IMR-90 (cell line): Measurements from ENCODE around the gene CFAP221. TPM values are rescaled to one million over a fixed set of nuclear protein-coding genes. Genes with fewer than 3 reads are reported as not detected.
A peak's percentile ranks its signal among the peaks of the same experiment; 100 is the strongest.

Experiments used
- ATAC-seq: fragments of 200-7000 bp; cut with Tn5 transposase; 2 replicates; pipeline ENCODE4 v1.9.1; 2020; ENCODE audit warnings: low read depth, mild to moderate bottlenecking, moderate library complexity
- BruUV-seq: library from RNA; stranded (reverse); fragments of 400-500 nt; replicated peaks from 2 replicates; lab custom pipeline; 2021; lab: Mats Ljungman, UMichigan
- CTCF ChIA-PET: fragments of 300-600 bp; formaldehyde crosslinking; extraction: SDS; loops from one replicate; lab custom pipeline; 2021; ENCODE audit warnings: antibody characterized with exemption; lab: Yijun Ruan, JAX
- POLR2A ChIA-PET: fragments of 300-600 bp; sonication (Branson Sonifier 250); formaldehyde crosslinking; loops from one replicate; lab custom pipeline; 2022; ENCODE audit warnings: antibody characterized with exemption; ENCODE audit not compliant: unreplicated experiment; lab: Charles Lee
- DNase-seq: peaks from one replicate; pipeline ENCODE4 v3.0.0; 2013
- H2AFZ ChIP-seq: replicated peaks from 2 replicates; pipeline ENCODE3; 2013; ENCODE audit warnings: low read length, mild to moderate bottlenecking; ENCODE audit not compliant: poor library complexity
- H2AK5ac ChIP-seq: 2 replicates; pipeline ENCODE4 v1.6.1; 2013; ENCODE audit warnings: low read depth, low read length, inconsistent platforms
- H2AK9ac ChIP-seq: replicated peaks from 2 replicates; pipeline ENCODE3; 2013; ENCODE audit warnings: mild to moderate bottlenecking, low read depth, low read length, moderate library complexity; ENCODE audit not compliant: poor library complexity
- H2BK120ac ChIP-seq: 2 replicates; pipeline ENCODE4 v1.6.1; 2013; ENCODE audit warnings: low read depth, low read length, inconsistent platforms
- H2BK15ac ChIP-seq: 3 replicates; pipeline ENCODE4 v1.6.1; 2013; ENCODE audit warnings: low read depth, low read length, inconsistent platforms
- H2BK20ac ChIP-seq: 2 replicates; pipeline ENCODE4 v1.6.1; 2013; ENCODE audit warnings: low read depth, mild to moderate bottlenecking, inconsistent platforms, low read length, moderate library complexity
- H2BK5ac ChIP-seq: 2 replicates; pipeline ENCODE4 v1.6.1; 2013; ENCODE audit warnings: mild to moderate bottlenecking, low read depth, low read length, inconsistent platforms; ENCODE audit not compliant: poor library complexity, severe bottlenecking
- H3K14ac ChIP-seq: replicated peaks from 2 replicates; pipeline ENCODE4 v1.6.1; 2013; ENCODE audit warnings: low read depth, low read length, inconsistent platforms
- H3K18ac ChIP-seq: 2 replicates; pipeline ENCODE4 v1.6.1; 2013; ENCODE audit warnings: low read depth, low read length, control low read depth
- H3K23ac ChIP-seq: 2 replicates; pipeline ENCODE4 v1.6.1; 2013; ENCODE audit warnings: low read depth, low read length, inconsistent platforms
- H3K27ac ChIP-seq: 2 replicates; pipeline ENCODE4 v1.5.1; 2013; ENCODE audit warnings: mild to moderate bottlenecking, control low read depth, low read length; ENCODE audit not compliant: insufficient read depth
- H3K27me3 ChIP-seq: 2 replicates; pipeline ENCODE4 v1.6.1; 2013; ENCODE audit warnings: low read length; ENCODE audit not compliant: control insufficient read depth, insufficient read depth
- H3K36me3 ChIP-seq: 2 replicates; pipeline ENCODE4 v1.6.1; 2013; ENCODE audit warnings: low read length, mixed read lengths; ENCODE audit not compliant: control insufficient read depth, insufficient read depth
- H3K4ac ChIP-seq: 2 replicates; pipeline ENCODE4 v1.6.1; 2013; ENCODE audit warnings: low read depth, low read length, inconsistent platforms
- H3K4me1 ChIP-seq: 2 replicates; pipeline ENCODE4 v1.6.1; 2013; ENCODE audit warnings: low read length, mixed read lengths; ENCODE audit not compliant: control insufficient read depth, insufficient read depth
- H3K4me2 ChIP-seq: 2 replicates; pipeline ENCODE4 v1.6.1; 2013; ENCODE audit warnings: low read depth, mild to moderate bottlenecking, control low read depth, low read length, moderate library complexity
- H3K4me3 ChIP-seq: 2 replicates; pipeline ENCODE4 v1.5.1; 2013; ENCODE audit warnings: low read depth, mild to moderate bottlenecking, control low read depth, low read length, moderate library complexity; ENCODE audit not compliant: insufficient read depth
- H3K56ac ChIP-seq: 2 replicates; pipeline ENCODE4 v1.6.1; 2013; ENCODE audit warnings: low read length, inconsistent platforms; ENCODE audit not compliant: insufficient read depth; ENCODE audit errors: extremely low read depth
- H3K79me1 ChIP-seq, 2 experiments: 2 replicates each; pipeline ENCODE4 v1.6.1; 2013; ENCODE audit warnings: low read length in 2 of 2, inconsistent platforms in 1 of 2, low read depth in 1 of 2
- H3K9ac ChIP-seq: 2 replicates; pipeline ENCODE4 v1.6.1; 2013; ENCODE audit warnings: low read depth, low read length, control low read depth
- H3K9me1 ChIP-seq: 2 replicates; pipeline ENCODE4 v1.6.1; 2013; ENCODE audit warnings: low read length, inconsistent platforms; ENCODE audit not compliant: insufficient read depth
- H3K9me3 ChIP-seq: 2 replicates; pipeline ENCODE4 v1.6.1; 2013; ENCODE audit warnings: low read length; ENCODE audit not compliant: control insufficient read depth, insufficient read depth
- H4K20me1 ChIP-seq: 2 replicates; pipeline ENCODE4 v1.6.1; 2013; ENCODE audit warnings: low read length, inconsistent platforms; ENCODE audit not compliant: insufficient read depth
- H4K5ac ChIP-seq: 2 replicates; pipeline ENCODE4 v1.6.1; 2013; ENCODE audit warnings: mild to moderate bottlenecking, low read depth, low read length, control low read depth
- H4K8ac ChIP-seq, 2 experiments: 2 replicates each; pipeline ENCODE4 v1.6.1; 2013; ENCODE audit warnings: low read depth in 2 of 2, low read length in 2 of 2, control low read depth in 1 of 2, inconsistent platforms in 1 of 2
- H4K91ac ChIP-seq: 2 replicates; pipeline ENCODE4 v1.6.1; 2013; ENCODE audit warnings: low read depth, low read length, inconsistent platforms; ENCODE audit not compliant: insufficient read depth
- CEBPB ChIP-seq: IDR thresholded peaks from 2 replicates; pipeline ENCODE4 v1.6.1; 2012; ENCODE audit warnings: low read depth, low read length, improper control_type of control experiment
- RCOR1 ChIP-seq: IDR thresholded peaks from 2 replicates; pipeline ENCODE4 v1.6.1; 2012; ENCODE audit warnings: mild to moderate bottlenecking, low read length, improper control_type of control experiment; ENCODE audit not compliant: insufficient replicate concordance
- WGBS, 2 experiments: methylation state at CpG; one replicate each; pipeline versions ENCODE4 v1.1.5 to v1.1.7; 2013; ENCODE audit warnings: missing lambda C conversion rate in 2 of 2; ENCODE audit not compliant: insufficient read length in 1 of 2; ENCODE audit errors: extremely low coverage in 2 of 2; 5-methylcytosine and 5-hydroxymethylcytosine counted together
- dilution Hi-C: fragments of 300-500 bp; cut with HindIII; formaldehyde crosslinking; loops from one replicate; pipeline ENCODE4 v1.14.3; 2018; ENCODE audit warnings: low sequenced_read_pairs; ENCODE audit not compliant: unreplicated experiment
- in situ Hi-C: fragments of 300-500 bp; cut with MboI; formaldehyde crosslinking; loops from 3 replicates; pipeline ENCODE4 v1.14.3; 2019; ENCODE audit warnings: low sequenced_read_pairs, inconsistent platforms, mixed read lengths
- intact Hi-C: fragments of 100-400 bp; cut with micrococcal nuclease; formaldehyde crosslinking; loops from 2 replicates; pipeline ENCODE4 v1.10.0; 2022
- polyA plus RNA-seq, 3 experiments: library from polyadenylated mRNA; depleted of rRNA; stranded (reverse); fragments of >200 nt; gene quantifications; 2 replicates each; pipeline ENCODE4 v1.2.3, GENCODE V29; 2012; ENCODE audit warnings: low replicate concordance in 1 of 3
- total RNA-seq: library from RNA; depleted of rRNA; stranded (reverse); fragments of >200 nt; gene quantifications from 2 replicates; pipeline ENCODE4 v1.2.3, GENCODE V29; 2012

The CFAP221 gene
- total and polyA plus RNA-seq, 2 of the 4 experiments (the other 2 are of a cell fraction), result not detected

GRCh38 chr2:119527999-119528398 is 16.2 kb upstream of the CFAP221 start:
- Histone ChIP-seq H3K56ac (no peak overlapping the region), H3K4ac (no peak overlapping the region), H2BK20ac (no peak overlapping the region), H2BK120ac (no peak overlapping the region), H3K36me3 (no peaks in the 10 kb centered on the region), H3K4me2 (no peak overlapping the region), H3K79me1 (no peaks in the 10 kb centered on the region), H3K18ac (no peak overlapping the region), H4K20me1 (no peaks in the 10 kb centered on the region), H4K8ac (no peak overlapping the region), H3K4me1 (no peaks in the 10 kb centered on the region), H3K14ac (no peak overlapping the region), H2BK15ac (no peak overlapping the region), H3K4me3 (no peak overlapping the region), H2BK5ac (no peak overlapping the region), H2AFZ (no peak overlapping the region), H4K5ac (no peak overlapping the region), H3K27me3 (peaks cover 26% of the 10 kb centered on the region), H2AK9ac (no peak overlapping the region), H3K9me3 (no peaks in the 10 kb centered on the region), H4K91ac (no peak overlapping the region), H3K9me1 (no peaks in the 10 kb centered on the region), H3K9ac (no peak overlapping the region), H3K27ac (no peak overlapping the region), H2AK5ac (no peak overlapping the region), H3K23ac (no peak overlapping the region)
- intact Hi-C loops (no loop called here), dilution Hi-C loops (no loop called here), in situ Hi-C loops (no loop called here)
- DNase-seq, result no peak
- CTCF ChIA-PET, result no interaction called here
- no TSS peak for BruUV-seq
- ATAC-seq, result no peak
- WGBS, 2 experiments, result no CpG with 5 or more reads among the region's 2 CpGs
- POLR2A ChIA-PET, result no interaction called here
- no peak for TF ChIP-seq RCOR1
- TF ChIP-seq CEBPB, result peak; percentile 56
